CD4-positive, alpha-beta T cell (primary cell): Measurements from ENCODE around the gene GCN1. TPM values are rescaled to one million over a fixed set of nuclear protein-coding genes. Genes with fewer than 3 reads are reported as not detected.

Experiments
- ATAC-seq: fragments of 200-7000 bp; cut with Tn5 transposase; one replicate; pipeline ENCODE4 v1.10.0; 2022; ENCODE audit warnings: mild to moderate bottlenecking; ENCODE audit not compliant: poor library complexity
- CTCF ChIA-PET: fragments of 350-600 bp; sonication (Branson Sonifier 250); formaldehyde crosslinking; loops from one replicate; lab custom pipeline; 2021; ENCODE audit warnings: antibody characterized with exemption, inconsistent platforms; lab: Charles Lee
- POLR2A ChIA-PET: fragments of 350-600 bp; sonication (Branson Sonifier 250); formaldehyde crosslinking; loops from one replicate; lab custom pipeline; 2021; ENCODE audit warnings: antibody characterized with exemption, inconsistent platforms; lab: Charles Lee
- DNase-seq, 14 experiments: peaks; one replicate each; pipeline ENCODE4 v3.0.0-alpha.2; 2013 to 2020; ENCODE audit warnings: mixed read lengths in 2 of 14
- H3K27ac ChIP-seq, 2 donors: one replicate each; pipeline versions ENCODE4 v1.5.1 to v1.7.0; 2013; ENCODE audit warnings: low read length in 2 of 2, low read depth in 1 of 2, mild to moderate bottlenecking in 1 of 2
- H3K27me3 ChIP-seq, 2 experiments: 1 replicate in 1 of 2; 2 replicates in 1 of 2; pipeline versions ENCODE4 v1.6.1 to v1.7.0; 2013; ENCODE audit warnings: low read length in 2 of 2, control low read depth in 1 of 2, mild to moderate bottlenecking in 1 of 2, moderate library complexity in 1 of 2; ENCODE audit not compliant: insufficient read depth in 2 of 2, control insufficient read depth in 1 of 2
- H3K36me3 ChIP-seq: one replicate; pipeline ENCODE4 v1.6.1; 2013; ENCODE audit warnings: low read length, control low read depth; ENCODE audit not compliant: insufficient read depth
- H3K4me1 ChIP-seq: one replicate; pipeline ENCODE4 v1.6.1; 2013; ENCODE audit warnings: low read length, control low read depth; ENCODE audit not compliant: insufficient read depth
- H3K4me3 ChIP-seq: one replicate; pipeline ENCODE4 v1.5.1; 2013; ENCODE audit warnings: mild to moderate bottlenecking, low read length, moderate library complexity
- H3K9me3 ChIP-seq, 2 experiments: 1 replicate in 1 of 2; 2 replicates in 1 of 2; pipeline versions ENCODE4 v1.6.1 to v1.7.0; 2013; ENCODE audit warnings: low read length in 2 of 2, mild to moderate bottlenecking in 2 of 2, control low read depth in 1 of 2, moderate library complexity in 1 of 2; ENCODE audit not compliant: control insufficient read depth in 1 of 2, insufficient read depth in 1 of 2
- H3K27ac Mint-ChIP-seq: one replicate; pipeline ENCODE4 v1.8.0; 2020; ENCODE audit warnings: mixed read lengths
- H3K27me3 Mint-ChIP-seq: one replicate; pipeline ENCODE4 v1.8.0; 2021; ENCODE audit warnings: mixed read lengths
- H3K36me3 Mint-ChIP-seq: one replicate; pipeline ENCODE4 v1.8.0; 2021; ENCODE audit warnings: low read depth, mixed read lengths
- H3K4me1 Mint-ChIP-seq: one replicate; pipeline ENCODE4 v1.8.0; 2021; ENCODE audit warnings: low read depth, mixed read lengths
- H3K4me3 Mint-ChIP-seq: one replicate; pipeline ENCODE4 v1.8.0; 2020; ENCODE audit warnings: mild to moderate bottlenecking, mixed read lengths
- H3K9me3 Mint-ChIP-seq: one replicate; pipeline ENCODE4 v1.8.0; 2020; ENCODE audit warnings: mixed read lengths
- intact Hi-C, 2 experiments: fragments of 100-400 bp; cut with DNase I in 1 of 2; cut with micrococcal nuclease in 1 of 2; formaldehyde crosslinking; loops; one replicate each; pipeline versions ENCODE4 v1.15.1 to v1.9.0; 2023 to 2025; cut with DNase I, micrococcal nuclease
- total RNA-seq, 174 experiments: library from RNA in 2 of 174; stranded (reverse) in 2 of 174; gene quantifications; one replicate each; pipeline ENCODE4 v1.2.3 and lab custom pipeline; 2021 to 2026
- TF ChIP-seq, protein P1 (sequence below): fragments of 200-600 bp; IDR thresholded peaks from one replicate; pipeline ENCODE4 v1.8.0; 2022; ENCODE audit warnings: antibody characterized with exemption, mild to moderate bottlenecking

GCN1 gene
- total RNA-seq, 2 experiments from 2014 or later = 121 to 128 TPM

DNA sequence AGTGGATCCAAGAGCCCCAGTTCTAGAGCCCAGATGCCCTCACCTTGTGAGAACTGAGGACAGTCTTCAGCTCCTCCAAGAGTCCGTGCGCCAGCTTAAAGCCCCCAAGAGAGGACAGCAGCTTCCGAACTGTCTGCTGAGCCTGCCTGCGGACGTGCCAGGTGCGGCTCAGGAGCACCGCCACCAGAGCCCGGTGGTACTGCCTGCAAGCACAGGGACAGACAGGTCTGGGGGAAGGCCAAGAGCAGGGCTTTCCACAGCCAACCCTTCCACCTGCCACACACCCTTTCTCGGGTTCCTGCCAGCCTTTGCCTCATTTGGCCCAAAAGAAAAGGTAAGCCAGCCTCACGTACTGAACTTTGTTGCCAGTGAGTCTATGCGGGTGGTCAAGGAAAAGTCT, 30.2 kb downstream of the GCN1 start:
- no peak overlapping the region for H3K27ac Mint-ChIP-seq
- Histone ChIP-seq H3K4me3 (no peak overlapping the region), H3K4me1 (no peaks in the 10 kb centered on the region), H3K9me3 (no peaks in the 10 kb centered on the region), H3K27me3 (no peaks in the 10 kb centered on the region), H3K27ac (no peak overlapping the region), H3K36me3 (peaks cover 74% of the 10 kb centered on the region)
- ChIA-PET CTCF (no interaction called here), POLR2A (no interaction called here)
- DNase-seq = no peak
- peaks cover 81% of the 10 kb centered on the region for H3K36me3 Mint-ChIP-seq
- TF ChIP-seq, protein P1, sequence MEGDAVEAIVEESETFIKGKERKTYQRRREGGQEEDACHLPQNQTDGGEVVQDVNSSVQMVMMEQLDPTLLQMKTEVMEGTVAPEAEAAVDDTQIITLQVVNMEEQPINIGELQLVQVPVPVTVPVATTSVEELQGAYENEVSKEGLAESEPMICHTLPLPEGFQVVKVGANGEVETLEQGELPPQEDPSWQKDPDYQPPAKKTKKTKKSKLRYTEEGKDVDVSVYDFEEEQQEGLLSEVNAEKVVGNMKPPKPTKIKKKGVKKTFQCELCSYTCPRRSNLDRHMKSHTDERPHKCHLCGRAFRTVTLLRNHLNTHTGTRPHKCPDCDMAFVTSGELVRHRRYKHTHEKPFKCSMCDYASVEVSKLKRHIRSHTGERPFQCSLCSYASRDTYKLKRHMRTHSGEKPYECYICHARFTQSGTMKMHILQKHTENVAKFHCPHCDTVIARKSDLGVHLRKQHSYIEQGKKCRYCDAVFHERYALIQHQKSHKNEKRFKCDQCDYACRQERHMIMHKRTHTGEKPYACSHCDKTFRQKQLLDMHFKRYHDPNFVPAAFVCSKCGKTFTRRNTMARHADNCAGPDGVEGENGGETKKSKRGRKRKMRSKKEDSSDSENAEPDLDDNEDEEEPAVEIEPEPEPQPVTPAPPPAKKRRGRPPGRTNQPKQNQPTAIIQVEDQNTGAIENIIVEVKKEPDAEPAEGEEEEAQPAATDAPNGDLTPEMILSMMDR = no peak
- no peak overlapping the region for H3K4me3 Mint-ChIP-seq
- intact Hi-C loops = no loop called here
- no peaks in the 10 kb centered on the region for H3K27me3 Mint-ChIP-seq
- H3K9me3 Mint-ChIP-seq = no peaks in the 10 kb centered on the region
- ATAC-seq = no peak
- H3K4me1 Mint-ChIP-seq = no peaks in the 10 kb centered on the region

DNA sequence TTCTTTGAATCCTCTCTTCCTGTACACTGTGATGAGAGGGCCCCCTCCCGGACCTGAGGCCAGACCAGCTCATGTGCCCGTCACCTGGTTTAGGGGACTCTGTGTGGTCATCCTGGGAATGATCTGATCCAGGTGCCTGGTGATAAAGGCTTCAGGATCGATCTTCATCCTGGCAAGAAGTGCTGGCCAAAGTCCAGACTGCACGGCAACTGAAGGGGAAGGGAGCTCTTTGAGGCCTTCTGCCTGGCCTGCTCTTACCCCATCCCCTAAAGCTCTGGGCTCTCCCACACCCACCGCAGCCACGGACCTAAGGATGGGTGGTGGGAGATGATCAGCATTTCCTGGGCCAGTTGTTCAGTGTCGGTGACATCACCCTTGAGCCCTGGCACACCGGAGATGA, 31.8 kb downstream of the GCN1 start:
- TF ChIP-seq, protein P1 = no peak
- Mint-ChIP-seq H3K9me3 (no peaks in the 10 kb centered on the region), H3K4me3 (no peak overlapping the region), H3K4me1 (no peaks in the 10 kb centered on the region), H3K27ac (no peak overlapping the region), H3K36me3 (peaks cover 82% of the 10 kb centered on the region), H3K27me3 (no peaks in the 10 kb centered on the region)
- H3K4me1 ChIP-seq = no peaks in the 10 kb centered on the region
- H3K4me3 ChIP-seq = no peak overlapping the region
- no peaks in the 10 kb centered on the region for H3K9me3 ChIP-seq
- H3K27me3 ChIP-seq = no peaks in the 10 kb centered on the region
- peaks cover 75% of the 10 kb centered on the region for H3K36me3 ChIP-seq
- intact Hi-C loops = no loop called here
- POLR2A ChIA-PET = no interaction called here
- DNase-seq (no peak), ATAC-seq (no peak)
- H3K27ac ChIP-seq = no peak overlapping the region
- CTCF ChIA-PET = no interaction called here

DNA sequence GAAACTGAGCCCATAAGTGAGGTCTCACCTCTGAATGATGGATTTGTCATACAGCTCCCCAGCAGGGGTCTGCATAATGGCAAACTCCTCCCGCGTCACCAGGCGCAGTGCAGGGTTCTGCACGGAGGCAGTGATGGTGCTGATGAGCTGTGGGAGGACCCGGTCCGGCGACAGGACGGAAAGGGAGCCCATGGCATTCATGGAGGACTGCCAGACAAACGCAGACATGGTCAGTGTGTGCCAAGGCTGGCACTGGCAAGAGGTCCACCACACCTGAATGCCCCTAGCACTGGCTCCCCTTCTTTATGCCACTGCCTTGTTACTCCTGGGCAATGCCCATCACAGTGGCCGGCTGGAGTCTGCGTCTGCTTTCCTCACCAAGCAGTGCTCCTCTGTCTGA, 32.7 kb downstream of the GCN1 start:
- Mint-ChIP-seq H3K27ac (no peak overlapping the region), H3K4me3 (no peak overlapping the region), H3K9me3 (no peaks in the 10 kb centered on the region), H3K36me3 (peaks cover 82% of the 10 kb centered on the region), H3K27me3 (no peaks in the 10 kb centered on the region), H3K4me1 (no peaks in the 10 kb centered on the region)
- ChIA-PET CTCF (no interaction called here), POLR2A (no interaction called here)
- no peak overlapping the region for H3K27ac ChIP-seq
- H3K36me3 ChIP-seq = peaks cover 79% of the 10 kb centered on the region
- no peaks in the 10 kb centered on the region for H3K27me3 ChIP-seq
- H3K4me3 ChIP-seq = no peak overlapping the region
- no peaks in the 10 kb centered on the region for H3K4me1 ChIP-seq
- DNase-seq (no peak), ATAC-seq (no peak)
- no peaks in the 10 kb centered on the region for H3K9me3 ChIP-seq
- TF ChIP-seq, protein P1 = no peak
- intact Hi-C loops = no loop called here
